GM21576 (cell line): ENCODE results near the gene WNT3.

Experiments
- ATAC-seq: cut with Tn5 transposase; IDR thresholded peaks from one replicate; pipeline ENCODE4 v1.9.1; 2021; ENCODE audit warnings: mild to moderate bottlenecking, moderate library complexity; ENCODE audit not compliant: unreplicated experiment

The WNT3 gene

DNA sequence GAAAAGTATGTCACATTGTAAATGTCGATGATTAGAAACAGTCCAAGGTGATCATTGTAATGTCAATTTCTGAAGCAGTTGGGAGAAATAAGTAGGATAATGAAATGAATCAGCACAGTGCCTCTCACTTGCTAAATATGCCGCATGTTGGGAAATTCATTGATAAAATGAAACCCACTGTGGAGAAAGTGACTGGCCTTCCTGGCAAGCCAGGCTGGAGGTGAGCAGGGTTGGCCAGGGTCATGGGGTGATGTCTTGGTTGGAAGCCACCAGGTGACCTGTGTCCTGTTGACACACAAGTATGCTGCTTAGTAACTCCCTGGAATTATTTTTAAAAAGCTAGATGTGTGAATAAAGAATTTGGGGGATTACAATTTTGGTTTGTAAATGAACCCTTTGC is 18.0 kb upstream of the WNT3 start:
- ATAC-seq, result no peak

DNA sequence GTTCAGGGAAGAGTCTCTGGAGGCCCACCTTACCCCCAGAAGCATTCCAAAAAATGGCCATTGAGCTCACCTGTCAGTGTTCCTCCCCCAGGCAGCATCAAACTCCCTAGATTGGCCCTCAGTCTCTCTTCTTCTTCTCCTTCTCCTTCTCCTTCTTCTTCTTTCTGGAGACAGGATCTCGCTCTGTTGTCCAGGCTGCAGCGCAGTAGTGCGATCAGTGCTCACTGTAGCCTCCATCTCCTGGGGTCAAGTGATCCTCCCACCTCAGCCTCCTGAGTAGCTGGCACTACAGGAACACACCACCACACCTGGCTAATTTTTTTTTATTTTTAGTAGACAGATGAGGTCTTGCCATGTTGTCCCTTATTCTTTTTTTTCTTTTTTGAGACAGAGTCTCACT is 16.4 kb upstream of the WNT3 start:
- ATAC-seq, result no peak

DNA sequence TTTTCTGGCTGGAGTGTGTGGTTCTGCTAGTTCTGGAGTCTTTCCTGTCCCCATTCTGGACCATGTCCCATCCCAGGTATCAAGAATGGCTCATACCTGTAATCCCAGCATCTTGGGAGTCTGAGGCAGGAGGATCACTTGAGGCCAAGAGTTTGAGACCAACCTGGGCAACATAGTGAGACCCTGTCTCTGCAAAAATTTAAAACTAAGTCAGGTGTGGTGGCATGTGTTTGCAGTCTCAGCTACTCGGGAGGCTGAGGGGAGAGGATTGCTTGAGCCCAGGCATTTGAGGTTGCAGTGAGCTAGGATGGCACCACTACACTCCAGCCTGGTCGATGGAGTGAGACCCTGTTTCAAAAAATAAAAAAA is 15.3 kb upstream of the WNT3 start:
- ATAC-seq, result no peak

DNA sequence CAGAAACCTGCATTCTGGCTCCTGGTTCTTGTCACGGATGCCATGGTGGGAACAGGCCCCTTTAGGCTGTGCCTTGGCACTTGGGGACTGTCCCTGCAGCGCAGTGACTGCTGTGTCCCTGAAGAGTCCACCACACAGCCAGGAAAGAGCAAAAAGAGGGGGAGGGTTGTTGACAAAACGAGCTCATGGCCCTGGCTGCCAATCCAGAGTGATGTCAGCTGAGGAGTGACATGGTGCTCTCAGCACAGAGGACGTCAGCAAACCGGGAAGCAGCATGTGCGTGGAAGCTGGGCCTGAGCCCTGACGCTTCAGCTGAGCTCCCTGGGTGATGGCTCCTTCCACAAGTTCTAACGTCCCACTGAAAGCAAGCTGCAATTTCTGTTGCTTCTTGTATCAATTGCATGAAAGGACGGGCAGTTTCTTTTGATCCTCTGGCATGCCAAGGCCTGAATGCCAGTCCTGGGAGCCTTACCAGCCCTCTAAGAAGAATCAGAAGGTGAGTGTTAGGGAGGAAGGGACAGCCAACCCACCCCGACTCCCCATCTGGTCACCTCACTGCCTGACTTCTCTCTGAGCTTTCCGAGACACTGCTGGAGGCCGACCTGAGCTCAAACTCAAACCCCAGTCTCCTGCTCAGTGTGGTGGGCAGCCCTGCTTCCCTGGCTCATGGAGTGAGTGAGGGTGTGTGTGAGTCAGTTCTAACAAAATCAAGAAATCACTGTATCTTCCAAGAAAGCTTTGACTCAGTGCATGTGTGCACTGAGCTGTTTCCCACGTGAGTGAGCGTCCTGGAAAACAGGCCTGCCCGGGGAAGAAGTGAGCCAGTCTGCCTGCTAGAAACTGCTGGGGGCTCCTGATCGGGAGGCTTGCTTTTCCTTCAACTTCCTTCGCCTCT is 14.7 kb upstream of the WNT3 start:
- no peak for ATAC-seq

DNA sequence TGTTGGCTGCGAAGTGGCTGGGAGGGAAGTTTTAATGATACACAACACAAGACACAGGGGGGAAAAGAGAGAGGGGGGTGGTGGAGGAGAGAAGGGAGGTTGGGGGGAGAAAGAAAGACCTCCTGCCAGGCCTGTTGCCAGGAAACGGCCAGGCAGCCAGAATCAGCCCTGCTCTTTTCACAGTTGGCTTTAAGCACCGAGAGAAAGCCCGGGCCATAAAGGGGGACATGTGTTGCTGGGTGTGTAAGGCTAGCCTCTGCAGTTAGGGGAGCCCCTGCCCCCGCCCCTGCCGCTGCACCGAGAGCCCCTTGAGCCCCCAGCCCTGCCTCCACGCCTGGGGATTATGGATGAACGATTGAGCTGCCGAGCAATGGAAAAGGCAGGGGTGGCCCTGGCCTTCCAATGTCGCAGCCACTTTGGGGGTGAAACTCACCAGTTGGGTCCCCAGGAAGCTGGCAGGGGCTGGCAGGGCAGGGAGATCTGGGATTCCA is 13.9 kb upstream of the WNT3 start:
- no peak for ATAC-seq

DNA sequence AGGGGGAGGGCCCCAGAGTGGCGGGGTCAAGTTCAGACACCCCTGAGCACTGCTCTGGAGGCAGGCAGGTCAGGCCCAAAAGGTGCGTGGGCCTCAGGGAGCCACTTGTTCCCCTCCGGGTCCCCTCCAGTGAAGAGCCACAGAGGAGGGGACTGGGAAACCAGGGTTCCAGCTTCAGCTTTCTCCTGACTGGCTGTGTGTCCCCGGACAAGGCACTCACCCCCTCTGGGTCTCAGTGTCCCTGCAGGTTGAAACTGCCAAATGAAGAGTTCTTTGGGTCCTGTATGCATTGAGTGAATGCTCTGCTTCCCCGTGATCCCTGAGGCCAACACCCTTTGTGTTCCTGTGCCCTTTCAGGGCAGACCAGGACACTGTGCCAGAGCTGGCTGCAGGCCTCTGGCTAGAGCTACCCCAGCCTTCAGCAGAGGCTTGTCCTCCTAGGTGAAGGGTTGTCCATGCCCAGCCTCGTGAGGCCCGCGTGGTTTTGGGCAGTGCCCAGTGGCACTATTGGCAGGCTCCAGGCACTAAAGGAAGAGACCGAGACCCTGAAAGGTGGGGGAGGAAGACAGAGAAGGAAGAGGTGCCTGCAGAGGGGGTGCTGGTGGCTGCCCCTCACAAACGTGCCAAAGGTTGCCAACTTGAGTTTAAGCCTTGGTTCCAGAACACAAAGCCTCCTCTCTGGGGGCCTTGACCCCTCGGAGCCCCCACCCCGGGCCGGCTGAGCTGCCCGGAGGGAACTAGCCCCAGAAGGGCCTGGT is 13.3 kb upstream of the WNT3 start:
- ATAC-seq, result no peak

DNA sequence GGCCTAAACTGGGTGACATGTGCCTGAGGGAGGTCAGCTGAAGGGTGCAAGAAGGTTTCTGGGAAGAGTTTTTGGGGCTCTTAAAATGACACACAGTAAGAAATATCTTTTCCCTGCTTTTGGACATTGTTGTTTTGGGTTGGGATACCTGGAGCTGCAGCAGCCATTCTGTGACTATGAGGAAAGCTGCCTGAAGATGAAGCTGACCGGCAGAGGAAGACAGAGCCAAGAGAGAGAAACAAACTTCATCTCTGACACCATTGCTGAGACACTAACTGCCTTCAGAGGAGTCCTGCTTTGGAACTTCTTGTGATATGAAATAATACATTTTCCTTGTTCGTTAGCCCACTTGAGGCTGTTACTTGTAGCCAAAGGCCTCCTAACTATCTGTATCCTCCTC is 8.8 kb upstream of the WNT3 start:
- no peak for ATAC-seq

DNA sequence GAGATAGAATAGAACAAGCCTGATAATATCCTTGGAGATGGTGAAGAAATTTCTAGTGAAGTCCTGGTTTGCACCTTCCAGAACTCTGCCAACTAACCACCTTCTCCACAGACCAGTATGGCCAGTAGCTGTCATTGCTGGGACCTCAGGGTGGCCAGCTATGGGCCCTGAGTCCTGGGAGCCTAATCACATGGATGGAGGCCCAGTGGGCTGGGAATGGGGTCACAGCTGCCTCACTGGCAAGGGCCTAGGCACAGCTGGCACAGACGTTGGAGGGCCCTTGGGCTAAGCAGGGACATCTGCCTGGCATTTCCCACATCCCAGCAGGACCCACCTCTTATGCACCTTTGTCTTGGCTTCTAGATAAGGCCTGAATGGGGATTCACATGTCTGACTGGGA is 7.6 kb upstream of the WNT3 start:
- no peak for ATAC-seq

DNA sequence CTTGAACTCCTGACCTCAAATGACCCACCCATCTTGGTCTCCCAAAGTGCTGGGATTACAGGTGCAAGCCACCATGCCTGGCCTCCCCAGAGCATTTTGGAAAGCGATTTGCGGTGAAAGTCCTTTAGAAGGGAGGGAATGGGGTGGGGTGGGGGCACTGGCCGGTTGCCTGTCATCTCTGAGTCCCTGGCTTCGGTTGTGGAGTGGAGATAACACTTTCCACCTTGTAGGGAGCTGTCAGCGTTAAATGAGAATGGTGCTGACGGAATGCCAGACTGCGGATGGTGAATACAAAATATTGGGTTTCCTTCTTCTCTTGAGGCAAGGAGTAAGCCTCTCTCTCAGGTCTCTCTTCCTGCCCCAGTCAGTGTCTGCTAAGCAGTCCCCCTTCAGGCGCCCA is 5.2 kb upstream of the WNT3 start:
- no peak for ATAC-seq

DNA sequence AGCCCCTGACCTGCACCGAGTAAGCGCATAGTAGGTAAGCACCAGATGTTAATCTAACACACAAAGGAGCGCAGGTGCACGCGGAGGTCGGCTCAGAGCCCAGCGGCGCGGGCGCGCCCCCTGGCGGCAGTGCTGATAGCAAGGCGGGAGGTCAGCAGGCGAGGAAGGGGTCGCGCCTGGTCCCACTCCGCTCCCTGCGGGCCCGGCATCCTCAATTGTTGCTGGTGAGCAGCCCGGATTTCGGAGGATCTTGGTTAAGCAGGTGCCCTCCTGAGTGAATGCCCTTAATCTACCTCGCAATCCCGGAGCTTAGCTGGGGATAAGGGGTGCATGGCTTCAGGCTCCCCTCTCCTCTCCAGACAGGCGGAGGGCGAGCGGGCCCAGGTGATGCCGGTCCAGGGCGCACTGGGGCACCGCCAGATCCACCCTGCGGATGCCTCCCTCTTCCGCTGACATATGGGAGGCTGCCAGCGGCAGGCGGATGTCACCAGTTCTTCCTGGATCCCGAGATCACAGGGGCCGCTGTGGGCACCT is 4.0 kb upstream of the WNT3 start:
- ATAC-seq, result no peak

DNA sequence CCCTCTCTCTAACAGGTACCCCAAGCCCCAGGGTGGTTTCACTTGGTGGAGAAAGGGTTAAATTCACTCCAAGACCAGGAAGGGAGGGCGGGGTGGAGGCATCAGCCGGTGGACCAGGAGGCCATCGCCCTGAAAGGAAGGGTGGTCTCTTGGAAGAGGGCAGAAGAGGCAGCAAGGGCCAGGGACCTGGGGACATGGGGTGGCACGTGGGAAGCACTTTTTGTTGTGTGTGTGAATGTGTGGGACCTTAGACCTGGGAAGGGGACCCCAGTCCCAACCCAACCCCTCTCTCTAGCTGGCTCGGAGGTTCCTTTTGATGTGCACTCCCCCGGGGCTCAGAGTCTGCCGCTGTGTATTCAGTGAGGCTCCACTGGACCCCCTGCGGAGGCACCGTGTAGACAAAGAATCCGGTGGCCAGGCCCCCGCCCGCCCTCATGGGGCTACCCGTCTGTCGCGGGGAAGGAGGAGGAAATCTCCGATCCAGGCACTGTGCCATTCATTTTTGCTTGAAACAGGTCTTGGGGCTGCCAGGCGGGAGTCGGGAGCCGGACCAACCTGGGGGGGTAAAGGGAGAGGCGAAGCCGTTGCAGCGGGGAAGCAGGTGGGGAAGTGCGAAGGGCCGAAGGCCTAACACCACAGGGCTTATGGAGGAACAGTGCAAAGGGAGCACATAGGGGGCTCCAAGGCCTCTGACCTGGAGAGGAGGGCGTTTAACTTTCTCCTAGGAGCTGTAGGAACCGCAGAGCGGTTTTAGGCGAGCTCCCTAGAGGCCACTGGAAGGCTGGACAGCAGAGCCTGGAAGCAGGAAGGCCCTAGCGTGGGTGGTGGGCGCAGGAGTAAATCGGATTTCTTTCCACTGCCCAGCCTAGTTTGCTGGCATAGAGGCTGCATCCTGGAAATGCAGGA is 3.2 kb upstream of the WNT3 start:
- no peak for ATAC-seq

DNA sequence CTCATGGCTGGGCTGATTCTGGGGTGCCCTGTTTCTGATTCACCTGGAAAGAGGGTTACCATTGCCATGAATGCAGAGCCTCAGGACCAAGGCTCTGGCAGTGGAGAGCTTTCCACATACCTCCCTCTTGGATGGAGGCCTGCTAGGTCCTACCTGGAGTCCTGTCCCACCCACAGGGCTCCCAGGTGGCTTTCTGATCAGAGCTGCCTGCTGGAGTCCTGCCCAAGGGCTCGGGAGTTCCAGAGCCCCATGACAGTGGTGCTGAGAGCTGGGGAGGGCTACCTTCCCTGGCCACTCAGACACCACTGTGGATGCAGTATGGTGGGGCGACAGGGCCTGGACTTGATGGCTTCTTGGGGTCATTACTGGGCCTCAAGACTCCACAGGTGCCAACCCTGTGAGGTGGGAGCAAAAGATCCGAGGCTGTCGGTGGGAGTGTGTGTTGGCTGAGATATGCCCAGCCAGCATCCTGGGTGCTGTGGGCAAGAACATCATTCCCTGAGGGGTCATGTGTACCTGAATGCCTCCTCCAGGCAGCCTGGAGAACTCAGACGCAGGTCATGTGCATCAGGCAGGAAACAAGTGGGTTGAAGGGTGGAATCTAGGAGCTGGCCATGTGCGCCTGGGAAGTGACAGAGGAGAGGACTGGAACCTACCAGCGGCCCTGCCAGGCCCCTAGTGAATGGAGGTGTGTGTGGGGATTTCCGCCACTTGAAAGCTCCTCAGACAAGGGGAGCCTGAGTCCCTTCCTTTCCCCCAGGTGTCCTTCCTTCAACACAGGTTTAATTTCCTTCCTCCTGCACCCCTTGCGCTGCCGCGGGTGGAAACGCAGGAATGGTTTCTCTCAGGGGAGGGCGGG is 2.3 kb upstream of the WNT3 start:
- ATAC-seq, result no peak

DNA sequence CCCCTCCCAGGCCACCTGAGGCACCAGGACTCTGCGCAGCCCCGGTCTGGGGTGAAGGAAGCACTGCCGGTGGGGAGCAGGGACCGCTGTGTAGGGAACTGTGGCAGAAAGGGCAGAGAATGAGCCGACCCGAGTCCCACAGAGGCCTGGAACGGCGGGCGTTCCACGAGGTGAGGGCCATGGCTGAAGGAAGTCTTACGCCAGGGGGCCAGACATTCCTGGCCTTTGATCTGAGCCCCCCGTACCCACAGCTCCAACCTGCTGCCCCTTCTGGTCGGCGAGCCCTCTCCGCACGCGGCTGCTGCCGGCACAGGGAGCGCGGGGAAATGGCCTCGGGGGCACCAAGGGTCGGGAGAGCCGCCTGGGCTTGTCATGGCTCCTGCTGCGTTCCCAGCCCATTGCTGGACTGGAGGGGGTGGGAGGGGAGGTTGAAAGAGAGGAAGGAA is 1.4 kb upstream of the WNT3 start:
- no peak for ATAC-seq

DNA sequence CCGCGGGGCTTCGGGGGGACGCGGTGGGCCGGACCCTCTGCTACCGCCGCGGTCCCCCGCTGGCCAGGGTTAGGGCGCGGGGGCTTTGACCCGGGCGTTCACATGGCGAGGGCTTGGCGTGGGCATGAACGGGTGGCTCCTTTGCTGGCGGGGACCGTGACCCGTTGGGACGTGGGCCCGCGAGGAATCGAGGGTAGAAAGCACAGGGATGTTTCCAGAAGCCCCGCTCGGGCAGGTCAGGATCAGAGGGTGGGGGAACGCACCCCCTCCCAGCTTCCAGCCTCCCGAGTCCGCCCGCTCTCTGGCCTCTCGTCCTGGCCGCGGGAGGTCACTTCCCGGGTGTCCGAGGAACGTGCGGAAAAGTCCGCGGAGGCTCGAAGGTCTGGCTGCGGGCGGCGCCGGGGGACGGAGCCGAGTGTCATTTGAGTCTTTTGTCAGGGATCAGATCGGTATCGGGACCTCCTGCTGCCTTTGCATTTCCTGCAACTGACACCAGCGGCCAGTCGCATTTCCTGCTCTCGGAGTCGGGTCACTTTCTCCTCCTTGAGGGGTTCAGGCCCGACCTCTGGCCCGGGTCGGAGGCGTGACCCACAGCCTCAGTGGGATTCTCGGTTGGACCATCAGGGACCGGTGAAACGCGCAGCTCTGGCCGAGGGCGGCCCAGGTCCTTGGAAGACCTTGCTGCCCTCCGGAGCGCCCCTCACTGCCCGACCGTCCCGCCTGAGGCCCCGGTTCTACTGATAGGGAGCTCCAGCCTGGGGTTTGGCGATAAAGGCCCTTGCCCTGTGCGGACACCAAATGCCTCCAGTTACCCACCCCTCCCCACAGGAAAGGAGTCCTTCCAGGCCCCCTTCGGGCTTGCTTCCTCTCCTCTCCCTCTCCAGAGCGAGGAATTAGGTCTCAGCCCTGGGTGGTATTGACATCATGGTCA is 702 bp upstream of the WNT3 start:
- no peak for ATAC-seq

DNA sequence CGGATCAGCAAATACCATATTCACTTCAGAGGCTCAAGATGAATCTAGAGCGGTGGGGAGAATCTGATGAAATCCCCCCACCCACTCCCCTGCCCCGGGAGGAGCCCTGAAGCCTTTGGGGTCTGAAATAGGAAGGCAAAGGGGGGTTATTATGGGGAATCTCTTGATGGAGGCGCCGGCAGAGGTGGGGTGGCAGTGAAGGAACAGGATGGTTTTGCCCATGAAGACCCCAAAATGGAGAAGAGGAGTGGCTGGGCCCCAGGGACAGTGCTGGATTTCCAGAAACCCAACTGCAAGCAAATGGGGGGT is 637 bp downstream of the WNT3 start:
- no peak for ATAC-seq

DNA sequence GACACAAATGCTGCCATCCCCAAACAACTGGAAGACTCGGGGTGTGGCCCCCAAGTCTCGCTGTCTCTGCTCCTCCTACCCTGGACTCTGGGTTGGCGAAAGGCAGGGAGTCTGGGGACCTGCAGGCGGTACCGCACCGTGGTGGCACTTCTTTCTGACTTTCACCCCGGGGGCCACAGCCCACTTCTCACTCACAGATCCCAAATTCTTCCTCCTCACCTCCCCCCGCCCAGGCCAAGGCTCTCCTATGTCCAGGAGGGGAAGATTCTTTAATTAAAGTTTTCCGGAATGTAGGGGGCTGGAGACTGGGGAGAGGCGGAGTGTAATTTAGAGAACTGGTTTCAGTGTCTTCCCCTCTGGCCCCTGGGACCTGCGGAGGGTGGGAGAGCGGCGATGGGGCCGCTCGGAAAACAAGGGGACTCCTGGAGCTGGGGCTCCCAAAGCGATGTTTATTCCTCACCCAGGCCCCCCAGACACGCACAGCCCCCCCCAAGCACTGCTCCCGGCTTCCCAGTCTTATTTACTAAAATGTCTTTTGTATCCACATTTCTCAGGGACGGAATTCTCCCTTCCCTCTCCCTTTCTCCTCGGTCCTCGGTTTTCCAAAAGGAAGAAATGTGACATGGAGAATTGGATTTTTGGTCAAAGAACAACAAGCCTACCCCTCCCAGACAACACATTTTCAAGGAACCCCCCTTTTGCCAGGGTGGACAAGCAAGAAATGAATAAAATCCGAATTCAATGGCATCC is 1.2 kb downstream of the WNT3 start:
- ATAC-seq, result no peak

DNA sequence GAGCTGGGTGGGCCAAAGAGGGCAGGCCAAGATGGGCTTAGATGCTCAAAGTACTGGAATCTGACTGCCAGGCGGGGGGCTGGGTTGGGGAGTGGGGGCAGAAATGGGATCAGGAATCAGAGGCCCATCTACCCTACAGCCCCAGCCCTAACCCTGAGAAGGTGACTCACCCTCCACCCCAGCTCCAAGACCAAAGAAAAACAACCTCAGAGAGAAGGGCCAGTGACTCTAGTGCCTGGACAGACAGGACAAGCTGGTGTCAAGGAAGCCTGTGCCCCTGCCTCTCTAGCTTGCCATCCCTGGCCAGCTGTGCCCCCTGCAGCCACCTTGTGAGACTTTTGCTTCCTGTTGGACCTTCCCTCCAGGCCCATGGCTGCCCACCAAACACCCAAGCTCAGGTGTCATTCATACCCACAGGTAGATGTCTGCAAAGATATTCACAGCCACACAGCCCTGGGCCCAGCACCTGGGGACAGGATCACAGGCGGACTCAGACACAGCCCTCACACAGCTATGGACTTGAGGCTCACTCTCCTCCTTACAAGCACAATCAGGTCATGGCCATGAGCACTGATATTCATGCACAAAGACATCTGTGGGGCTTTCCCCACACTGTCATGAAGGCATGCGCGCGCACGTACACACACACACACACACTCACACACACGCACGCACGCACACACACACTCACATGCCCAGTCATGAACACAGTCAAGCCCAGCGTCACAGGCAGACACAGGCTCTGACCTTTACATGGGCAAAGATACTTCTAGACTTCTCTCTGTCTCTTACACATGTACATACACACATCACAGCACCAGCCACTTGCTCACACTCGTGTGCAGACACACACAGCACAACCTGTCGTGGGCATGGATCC is 2.8 kb downstream of the WNT3 start:
- ATAC-seq, result no peak
